Astrocyte (in vitro differentiated cells and primary cell): Measurements from ENCODE around the gene GRIK5. TPM values are rescaled to one million over a fixed set of nuclear protein-coding genes. Genes with fewer than 3 reads are reported as not detected.

ENCODE experiments used
- DNase-seq: peaks from one replicate; pipeline ENCODE4 v3.0.0-alpha.2; 2010; ENCODE audit warnings: low read depth
- FAIRE-seq: peaks from 2 replicates; lab custom pipeline; 2011; peaks lifted over from hg19 to GRCh38; lab: Jason Lieb, UNC
- H2AFZ ChIP-seq: 2 replicates; pipeline ENCODE4 v1.6.0; 2012; ENCODE audit warnings: low read depth, low read length, inconsistent platforms
- H3K27ac ChIP-seq: 2 replicates; pipeline ENCODE4 v1.5.1; 2011; ENCODE audit warnings: low read depth, low read length, inconsistent platforms
- H3K27me3 ChIP-seq: 2 replicates; pipeline ENCODE4 v1.6.0; 2011; ENCODE audit warnings: low read length, inconsistent platforms; ENCODE audit not compliant: insufficient read depth
- H3K36me3 ChIP-seq: 2 replicates; pipeline ENCODE4 v1.5.1; 2011; ENCODE audit warnings: low read length, inconsistent platforms; ENCODE audit not compliant: insufficient read depth
- H3K4me1 ChIP-seq: 2 replicates; pipeline ENCODE4 v1.5.1; 2011; ENCODE audit warnings: low read length, inconsistent platforms; ENCODE audit not compliant: insufficient read depth
- H3K4me2 ChIP-seq: 2 replicates; pipeline ENCODE4 v1.6.0; 2012; ENCODE audit warnings: low read length, inconsistent platforms
- H3K4me3 ChIP-seq: 2 replicates; pipeline ENCODE4 v1.5.1; 2011; ENCODE audit warnings: low read depth, mild to moderate bottlenecking, low read length, inconsistent platforms; ENCODE audit not compliant: insufficient read depth
- H3K79me2 ChIP-seq: 2 replicates; pipeline ENCODE4 v1.6.0; 2012; ENCODE audit warnings: mild to moderate bottlenecking, low read length, inconsistent platforms; ENCODE audit not compliant: insufficient read depth
- H3K9ac ChIP-seq: 2 replicates; pipeline ENCODE4 v1.6.0; 2012; ENCODE audit warnings: mild to moderate bottlenecking, low read length, inconsistent platforms
- H3K9me3 ChIP-seq: 2 replicates; pipeline ENCODE4 v1.5.1; 2012; ENCODE audit warnings: low read depth, mild to moderate bottlenecking, low read length, inconsistent platforms; ENCODE audit not compliant: insufficient read depth
- H4K20me1 ChIP-seq: 2 replicates; pipeline ENCODE4 v1.6.0; 2012; ENCODE audit warnings: low read length, inconsistent platforms; ENCODE audit not compliant: insufficient read depth
- H3K27ac Mint-ChIP-seq: one replicate; pipeline ENCODE4 v1.8.0; 2021; ENCODE audit warnings: mild to moderate bottlenecking, mixed read lengths; ENCODE audit not compliant: unreplicated experiment
- H3K27me3 Mint-ChIP-seq: one replicate; pipeline ENCODE4 v1.8.0; 2021; ENCODE audit warnings: low read depth, mixed read lengths; ENCODE audit not compliant: unreplicated experiment
- H3K36me3 Mint-ChIP-seq: one replicate; pipeline ENCODE4 v1.8.0; 2021; ENCODE audit warnings: low read depth, mixed read lengths; ENCODE audit not compliant: unreplicated experiment
- H3K4me1 Mint-ChIP-seq: one replicate; pipeline ENCODE4 v1.8.0; 2021; ENCODE audit warnings: low read depth, mixed read lengths; ENCODE audit not compliant: unreplicated experiment
- H3K4me3 Mint-ChIP-seq: one replicate; pipeline ENCODE4 v1.8.0; 2021; ENCODE audit warnings: mild to moderate bottlenecking, moderate library complexity, mixed read lengths; ENCODE audit not compliant: unreplicated experiment
- H3K9me3 Mint-ChIP-seq: one replicate; pipeline ENCODE4 v1.8.0; 2021; ENCODE audit warnings: mild to moderate bottlenecking, mixed read lengths; ENCODE audit not compliant: unreplicated experiment
- EZH2 ChIP-seq: IDR thresholded peaks from 2 replicates; pipeline ENCODE4 v1.6.1; 2012; ENCODE audit warnings: mild to moderate bottlenecking, low read length, inconsistent platforms; ENCODE audit not compliant: insufficient read depth
- total RNA-seq: library from RNA; stranded (reverse); gene quantifications from 2 replicates; pipeline ENCODE4 v1.2.1, GENCODE V29; 2021
- TF ChIP-seq, protein P1 (sequence below): IDR thresholded peaks from 2 replicates; pipeline ENCODE4 v1.5.1; 2011; ENCODE audit warnings: low read depth, mild to moderate bottlenecking, inconsistent platforms, low read length, moderate library complexity; ENCODE audit not compliant: insufficient read depth

Gene GRIK5
- total RNA-seq, 1 donor from 2014 or later, result 9.2 TPM

DNA sequence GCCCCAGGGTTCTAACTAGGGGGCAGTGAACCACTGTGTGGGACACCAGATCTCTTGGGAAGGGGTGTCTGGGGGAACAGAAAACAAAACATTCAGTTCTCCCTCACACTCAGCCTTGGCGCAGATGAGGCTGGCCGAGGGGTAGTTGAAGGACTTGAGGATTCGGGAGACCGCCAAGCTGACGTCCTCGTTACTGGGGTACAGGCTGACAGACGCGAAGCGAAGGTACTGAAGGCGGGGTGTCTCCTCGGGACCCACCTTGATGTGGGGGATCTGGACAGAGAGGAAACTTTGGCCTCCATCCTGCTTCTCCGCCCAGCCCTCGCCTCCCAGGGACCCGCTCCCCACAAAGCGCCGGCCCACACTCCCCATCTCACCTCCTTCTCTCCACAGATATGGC is 7.6 kb downstream of the GRIK5 start:
- DNase-seq (no peak), FAIRE-seq (no peak)
- no peaks in the 10 kb centered on the region for H3K4me1 ChIP-seq
- no peaks in the 10 kb centered on the region for H3K4me1 Mint-ChIP-seq
- H3K4me3 Mint-ChIP-seq, result no peak overlapping the region
- H3K9me3 ChIP-seq, result no peaks in the 10 kb centered on the region
- H3K27me3 ChIP-seq, result peaks cover 6% of the 10 kb centered on the region
- H3K4me2 ChIP-seq, result no peak overlapping the region
- H3K27me3 Mint-ChIP-seq, result peaks cover 17% of the 10 kb centered on the region
- no peak overlapping the region for H3K9ac ChIP-seq
- no peak overlapping the region for H3K4me3 ChIP-seq
- no peaks in the 10 kb centered on the region for H3K9me3 Mint-ChIP-seq
- H4K20me1 ChIP-seq, result peaks cover 6% of the 10 kb centered on the region
- H3K36me3 ChIP-seq, result no peaks in the 10 kb centered on the region
- H3K27ac Mint-ChIP-seq, result no peak overlapping the region
- H3K79me2 ChIP-seq, result no peaks in the 10 kb centered on the region
- no peak for TF ChIP-seq EZH2
- TF ChIP-seq, protein P1, sequence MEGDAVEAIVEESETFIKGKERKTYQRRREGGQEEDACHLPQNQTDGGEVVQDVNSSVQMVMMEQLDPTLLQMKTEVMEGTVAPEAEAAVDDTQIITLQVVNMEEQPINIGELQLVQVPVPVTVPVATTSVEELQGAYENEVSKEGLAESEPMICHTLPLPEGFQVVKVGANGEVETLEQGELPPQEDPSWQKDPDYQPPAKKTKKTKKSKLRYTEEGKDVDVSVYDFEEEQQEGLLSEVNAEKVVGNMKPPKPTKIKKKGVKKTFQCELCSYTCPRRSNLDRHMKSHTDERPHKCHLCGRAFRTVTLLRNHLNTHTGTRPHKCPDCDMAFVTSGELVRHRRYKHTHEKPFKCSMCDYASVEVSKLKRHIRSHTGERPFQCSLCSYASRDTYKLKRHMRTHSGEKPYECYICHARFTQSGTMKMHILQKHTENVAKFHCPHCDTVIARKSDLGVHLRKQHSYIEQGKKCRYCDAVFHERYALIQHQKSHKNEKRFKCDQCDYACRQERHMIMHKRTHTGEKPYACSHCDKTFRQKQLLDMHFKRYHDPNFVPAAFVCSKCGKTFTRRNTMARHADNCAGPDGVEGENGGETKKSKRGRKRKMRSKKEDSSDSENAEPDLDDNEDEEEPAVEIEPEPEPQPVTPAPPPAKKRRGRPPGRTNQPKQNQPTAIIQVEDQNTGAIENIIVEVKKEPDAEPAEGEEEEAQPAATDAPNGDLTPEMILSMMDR, result no peak
- H2AFZ ChIP-seq, result no peak overlapping the region
- no peak overlapping the region for H3K27ac ChIP-seq
- H3K36me3 Mint-ChIP-seq, result peaks cover 7% of the 10 kb centered on the region

DNA sequence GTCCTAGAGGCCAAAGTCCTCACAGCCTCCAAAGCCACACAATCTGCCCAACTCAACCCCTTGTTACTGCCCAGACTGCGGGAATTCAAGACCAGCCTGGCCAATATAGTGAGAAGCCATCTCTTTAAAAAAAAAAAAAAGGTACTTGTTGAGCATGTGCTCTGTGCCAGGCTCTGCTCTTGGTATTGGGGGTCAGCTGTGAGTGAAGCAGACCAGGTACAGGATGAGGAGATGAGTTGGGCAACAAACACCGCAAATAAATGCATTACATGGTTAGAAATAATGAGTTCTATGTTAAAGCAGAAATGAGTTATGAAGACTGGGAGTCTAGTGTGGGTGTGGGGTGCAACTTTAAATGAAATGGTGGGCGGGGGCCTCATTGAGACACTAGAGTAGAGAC is 9.9 kb downstream of the GRIK5 start:
- Mint-ChIP-seq H3K4me3 (no peak overlapping the region), H3K4me1 (no peaks in the 10 kb centered on the region), H3K9me3 (no peaks in the 10 kb centered on the region), H3K27ac (no peak overlapping the region), H3K27me3 (peaks cover 24% of the 10 kb centered on the region), H3K36me3 (peaks cover 7% of the 10 kb centered on the region)
- Histone ChIP-seq H3K27me3 (no peaks in the 10 kb centered on the region), H3K79me2 (no peaks in the 10 kb centered on the region), H4K20me1 (no peaks in the 10 kb centered on the region), H3K4me2 (no peak overlapping the region), H3K9ac (no peak overlapping the region), H3K36me3 (no peaks in the 10 kb centered on the region), H3K4me1 (no peaks in the 10 kb centered on the region), H3K9me3 (no peaks in the 10 kb centered on the region), H3K27ac (no peak overlapping the region), H2AFZ (no peak overlapping the region), H3K4me3 (no peak overlapping the region)
- TF ChIP-seq, protein P1, result no peak
- TF ChIP-seq EZH2, result no peak
- FAIRE-seq (no peak), DNase-seq (no peak)

GRCh38 chr19:42059196-42059595 is 10.8 kb downstream of the GRIK5 start:
- H3K79me2 ChIP-seq, result no peaks in the 10 kb centered on the region
- no peaks in the 10 kb centered on the region for H3K36me3 ChIP-seq
- no peaks in the 10 kb centered on the region for H4K20me1 ChIP-seq

More at GRCh38 chr19:42059196-42059595, 10.8 kb downstream of the GRIK5 start:
- Mint-ChIP-seq H3K36me3 (peaks cover 11% of the 10 kb centered on the region), H3K9me3 (no peaks in the 10 kb centered on the region), H3K4me3 (no peak overlapping the region), H3K27ac (no peak overlapping the region), H3K27me3 (peaks cover 25% of the 10 kb centered on the region), H3K4me1 (no peaks in the 10 kb centered on the region)
- H3K4me1 ChIP-seq, result no peaks in the 10 kb centered on the region
- no peak for FAIRE-seq
- no peak overlapping the region for H3K27ac ChIP-seq
- no peaks in the 10 kb centered on the region for H3K27me3 ChIP-seq
- no peak overlapping the region for H2AFZ ChIP-seq
- no peak overlapping the region for H3K4me2 ChIP-seq
- no peak overlapping the region for H3K9ac ChIP-seq
- no peaks in the 10 kb centered on the region for H3K9me3 ChIP-seq
- H3K4me3 ChIP-seq, result no peak overlapping the region
- TF ChIP-seq, protein P1, result no peak
- TF ChIP-seq EZH2, result no peak
- DNase-seq, result no peak
